ENCODE results near the gene UNK. TPM values are rescaled to one million over a fixed set of nuclear protein-coding genes. Genes with fewer than 3 reads are reported as not detected.

The UNK gene
- total and polyA plus RNA-seq, 9 of the 15 experiments (the other 6 are each of a cell fraction or from before 2014, with no cell fraction given) = 12.8 to 38.6 (median 24.8) TPM

- TF ChIP-seq, protein P1, sequence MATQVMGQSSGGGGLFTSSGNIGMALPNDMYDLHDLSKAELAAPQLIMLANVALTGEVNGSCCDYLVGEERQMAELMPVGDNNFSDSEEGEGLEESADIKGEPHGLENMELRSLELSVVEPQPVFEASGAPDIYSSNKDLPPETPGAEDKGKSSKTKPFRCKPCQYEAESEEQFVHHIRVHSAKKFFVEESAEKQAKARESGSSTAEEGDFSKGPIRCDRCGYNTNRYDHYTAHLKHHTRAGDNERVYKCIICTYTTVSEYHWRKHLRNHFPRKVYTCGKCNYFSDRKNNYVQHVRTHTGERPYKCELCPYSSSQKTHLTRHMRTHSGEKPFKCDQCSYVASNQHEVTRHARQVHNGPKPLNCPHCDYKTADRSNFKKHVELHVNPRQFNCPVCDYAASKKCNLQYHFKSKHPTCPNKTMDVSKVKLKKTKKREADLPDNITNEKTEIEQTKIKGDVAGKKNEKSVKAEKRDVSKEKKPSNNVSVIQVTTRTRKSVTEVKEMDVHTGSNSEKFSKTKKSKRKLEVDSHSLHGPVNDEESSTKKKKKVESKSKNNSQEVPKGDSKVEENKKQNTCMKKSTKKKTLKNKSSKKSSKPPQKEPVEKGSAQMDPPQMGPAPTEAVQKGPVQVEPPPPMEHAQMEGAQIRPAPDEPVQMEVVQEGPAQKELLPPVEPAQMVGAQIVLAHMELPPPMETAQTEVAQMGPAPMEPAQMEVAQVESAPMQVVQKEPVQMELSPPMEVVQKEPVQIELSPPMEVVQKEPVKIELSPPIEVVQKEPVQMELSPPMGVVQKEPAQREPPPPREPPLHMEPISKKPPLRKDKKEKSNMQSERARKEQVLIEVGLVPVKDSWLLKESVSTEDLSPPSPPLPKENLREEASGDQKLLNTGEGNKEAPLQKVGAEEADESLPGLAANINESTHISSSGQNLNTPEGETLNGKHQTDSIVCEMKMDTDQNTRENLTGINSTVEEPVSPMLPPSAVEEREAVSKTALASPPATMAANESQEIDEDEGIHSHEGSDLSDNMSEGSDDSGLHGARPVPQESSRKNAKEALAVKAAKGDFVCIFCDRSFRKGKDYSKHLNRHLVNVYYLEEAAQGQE (IDR thresholded peaks at IDR 0.05; ENCODE audit: borderline replicate concordance) = no peak
- TF ChIP-seq, protein P1 (CRISPR knock-in tag; IDR thresholded peaks at IDR 0.05; ENCODE audit: low read depth) = no peak
- TF ChIP-seq STAT5B (CRISPR knock-in tag; IDR thresholded peaks at IDR 0.05) (no peak), NFATC3 (IDR thresholded peaks at IDR 0.05) (no peak; the same call in 1 of the 2 replicates), CCAR2 (IDR thresholded peaks at IDR 0.05; ENCODE audit: low read depth, low read length) (no peak), TAF1 (IDR thresholded peaks at IDR 0.05; ENCODE audit: control insufficient read depth, extremely low read depth, insufficient read depth, low read length, severe bottlenecking) (no peak), ZNF197 (CRISPR knock-in tag; IDR thresholded peaks at IDR 0.05; ENCODE audit: low read depth) (no peak), MCM3 (IDR thresholded peaks at IDR 0.05) (no peak), TEAD4 (IDR thresholded peaks at IDR 0.05; ENCODE audit: low read length) (no peak), TEAD4 (CRISPR knock-in tag; IDR thresholded peaks at IDR 0.05; ENCODE audit: borderline replicate concordance) (0 out of 2 replicates have a peak, but pooled peaks have one; percentile 77), ZEB2 (IDR thresholded peaks at IDR 0.05) (no peak)
- TF ChIP-seq, protein P2, sequence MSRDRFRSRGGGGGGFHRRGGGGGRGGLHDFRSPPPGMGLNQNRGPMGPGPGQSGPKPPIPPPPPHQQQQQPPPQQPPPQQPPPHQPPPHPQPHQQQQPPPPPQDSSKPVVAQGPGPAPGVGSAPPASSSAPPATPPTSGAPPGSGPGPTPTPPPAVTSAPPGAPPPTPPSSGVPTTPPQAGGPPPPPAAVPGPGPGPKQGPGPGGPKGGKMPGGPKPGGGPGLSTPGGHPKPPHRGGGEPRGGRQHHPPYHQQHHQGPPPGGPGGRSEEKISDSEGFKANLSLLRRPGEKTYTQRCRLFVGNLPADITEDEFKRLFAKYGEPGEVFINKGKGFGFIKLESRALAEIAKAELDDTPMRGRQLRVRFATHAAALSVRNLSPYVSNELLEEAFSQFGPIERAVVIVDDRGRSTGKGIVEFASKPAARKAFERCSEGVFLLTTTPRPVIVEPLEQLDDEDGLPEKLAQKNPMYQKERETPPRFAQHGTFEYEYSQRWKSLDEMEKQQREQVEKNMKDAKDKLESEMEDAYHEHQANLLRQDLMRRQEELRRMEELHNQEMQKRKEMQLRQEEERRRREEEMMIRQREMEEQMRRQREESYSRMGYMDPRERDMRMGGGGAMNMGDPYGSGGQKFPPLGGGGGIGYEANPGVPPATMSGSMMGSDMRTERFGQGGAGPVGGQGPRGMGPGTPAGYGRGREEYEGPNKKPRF (IDR thresholded peaks at IDR 0.05; ENCODE audit: low read depth, low read length) = no peak
- TF ChIP-seq, protein P3, sequence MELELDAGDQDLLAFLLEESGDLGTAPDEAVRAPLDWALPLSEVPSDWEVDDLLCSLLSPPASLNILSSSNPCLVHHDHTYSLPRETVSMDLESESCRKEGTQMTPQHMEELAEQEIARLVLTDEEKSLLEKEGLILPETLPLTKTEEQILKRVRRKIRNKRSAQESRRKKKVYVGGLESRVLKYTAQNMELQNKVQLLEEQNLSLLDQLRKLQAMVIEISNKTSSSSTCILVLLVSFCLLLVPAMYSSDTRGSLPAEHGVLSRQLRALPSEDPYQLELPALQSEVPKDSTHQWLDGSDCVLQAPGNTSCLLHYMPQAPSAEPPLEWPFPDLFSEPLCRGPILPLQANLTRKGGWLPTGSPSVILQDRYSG (tag; conservative IDR thresholded peaks at IDR 0.05; ENCODE audit: low read depth) = no peak
- TF ChIP-seq, protein P4, sequence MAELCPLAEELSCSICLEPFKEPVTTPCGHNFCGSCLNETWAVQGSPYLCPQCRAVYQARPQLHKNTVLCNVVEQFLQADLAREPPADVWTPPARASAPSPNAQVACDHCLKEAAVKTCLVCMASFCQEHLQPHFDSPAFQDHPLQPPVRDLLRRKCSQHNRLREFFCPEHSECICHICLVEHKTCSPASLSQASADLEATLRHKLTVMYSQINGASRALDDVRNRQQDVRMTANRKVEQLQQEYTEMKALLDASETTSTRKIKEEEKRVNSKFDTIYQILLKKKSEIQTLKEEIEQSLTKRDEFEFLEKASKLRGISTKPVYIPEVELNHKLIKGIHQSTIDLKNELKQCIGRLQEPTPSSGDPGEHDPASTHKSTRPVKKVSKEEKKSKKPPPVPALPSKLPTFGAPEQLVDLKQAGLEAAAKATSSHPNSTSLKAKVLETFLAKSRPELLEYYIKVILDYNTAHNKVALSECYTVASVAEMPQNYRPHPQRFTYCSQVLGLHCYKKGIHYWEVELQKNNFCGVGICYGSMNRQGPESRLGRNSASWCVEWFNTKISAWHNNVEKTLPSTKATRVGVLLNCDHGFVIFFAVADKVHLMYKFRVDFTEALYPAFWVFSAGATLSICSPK (IDR thresholded peaks at IDR 0.05; ENCODE audit: borderline replicate concordance) = no peak
Observed at GRCh38 chr17:75774991-75775668, 9.5 kb upstream of the UNK start (continued).
